HG03460 (cell line): Measurements from ENCODE around the gene EFHC1.
"Not testable (repeated sequence)": the region's sequence is repeated elsewhere in the genome, so short reads cannot be mapped to it uniquely, and the experiment has no call there.

ENCODE experiments used
- ATAC-seq: cut with Tn5 transposase; IDR thresholded peaks from one replicate; pipeline ENCODE4 v1.9.1; 2021; ENCODE audit not compliant: unreplicated experiment

EFHC1 gene

GRCh38 chr6:52419809-52420667 lies at the start of gene EFHC1:
Gene EFHC1, plus strand, starts transcription at chr6:52420342. Its CDS starts 69 bp downstream, at chr6:52420411.
- peak; percentile 93 for ATAC-seq

DNA sequence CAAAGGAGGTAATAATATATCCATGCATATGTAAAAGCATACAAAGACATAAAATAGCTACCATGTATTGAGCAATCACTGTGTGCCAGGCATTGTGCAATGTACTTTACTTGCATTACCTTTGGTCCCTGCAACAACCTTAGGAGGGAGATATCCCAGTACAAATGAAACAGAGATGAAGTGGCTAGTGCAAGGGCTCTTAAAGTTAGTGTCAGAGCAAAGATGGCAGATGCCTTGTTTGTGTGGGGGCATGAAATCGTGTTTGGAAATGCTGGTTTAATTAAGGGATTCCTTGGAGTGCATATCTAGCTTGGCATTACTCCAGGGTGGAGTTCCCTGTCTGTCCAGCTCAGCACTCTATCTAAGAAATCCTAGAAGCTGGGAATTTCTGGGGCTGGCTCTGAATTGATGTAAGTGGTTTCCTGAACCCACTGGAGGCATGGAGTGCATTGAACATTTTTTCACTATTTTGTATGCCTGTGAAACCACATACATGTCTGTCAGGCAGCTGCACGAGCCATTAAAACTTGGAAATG lies 48.4 kb upstream of the EFHC1 start:
- ATAC-seq = no peak

DNA sequence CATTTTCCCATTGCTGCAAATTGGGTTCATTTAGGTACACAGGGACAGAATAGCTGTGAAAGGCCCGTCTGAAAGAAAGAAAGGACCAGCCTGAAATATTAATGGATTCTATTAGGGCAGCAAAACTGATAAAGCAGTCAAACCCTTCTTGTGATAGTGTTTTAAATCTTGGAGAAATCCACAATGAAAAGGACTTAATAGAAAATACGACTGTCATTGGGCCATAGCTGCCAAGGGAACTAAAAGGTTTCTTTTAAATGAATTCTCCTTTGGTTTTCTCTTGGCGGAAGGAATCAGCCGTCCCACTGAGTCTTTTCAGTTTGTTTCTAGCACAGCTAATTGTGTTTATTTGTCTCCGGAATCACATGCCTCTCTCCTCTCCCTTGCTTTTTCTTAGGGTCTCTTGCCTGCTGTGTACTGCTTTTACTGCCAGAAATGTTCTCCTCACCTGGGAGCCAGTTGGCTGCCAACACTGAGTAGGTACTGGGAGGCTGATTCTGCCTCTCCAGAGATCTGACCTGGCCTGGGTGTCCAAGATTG lies 46.9 kb upstream of the EFHC1 start:
- no peak for ATAC-seq

GRCh38 chr6:52374247-52374646 lies 45.9 kb upstream of the EFHC1 start:
- ATAC-seq = no peak

DNA sequence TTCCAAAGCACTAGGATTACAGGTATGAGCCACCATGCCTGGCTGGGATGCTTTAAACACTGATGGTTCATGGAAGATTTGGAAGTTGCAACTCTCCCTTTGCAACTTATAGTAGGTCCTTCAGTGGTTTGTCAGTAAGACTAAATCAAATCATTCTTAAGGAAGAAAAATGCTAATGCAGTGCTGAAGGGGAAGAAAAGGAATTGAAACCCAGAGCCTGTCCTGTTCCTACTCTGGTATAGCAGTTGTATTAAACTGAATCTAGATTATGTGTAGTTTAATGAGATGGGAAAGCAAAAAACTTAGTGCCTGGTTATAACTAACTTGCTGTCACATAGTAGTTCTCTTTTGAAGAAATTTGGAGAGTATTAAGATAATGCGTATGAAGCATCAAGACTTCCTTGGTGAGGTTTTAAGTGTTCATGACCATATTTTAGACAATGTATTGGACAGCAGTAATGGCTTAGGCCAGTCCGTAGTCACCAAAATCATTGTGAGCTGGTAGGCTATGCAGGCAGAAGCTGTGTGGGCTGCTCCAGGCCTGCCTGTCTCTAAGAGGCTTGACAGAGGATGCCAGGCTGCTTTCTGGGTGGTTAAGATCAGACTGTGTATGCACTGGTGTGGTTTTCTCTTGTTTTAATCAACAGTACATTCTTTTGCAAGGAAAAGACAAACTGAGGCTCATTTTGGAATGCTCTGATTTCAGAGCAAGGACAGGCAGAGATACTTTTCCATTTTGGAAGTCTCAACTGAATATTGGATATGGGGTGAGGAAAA lies 44.2 kb upstream of the EFHC1 start:
- no peak for ATAC-seq

GRCh38 chr6:52376763-52377162 lies 43.4 kb upstream of the EFHC1 start:
- ATAC-seq = no peak

DNA sequence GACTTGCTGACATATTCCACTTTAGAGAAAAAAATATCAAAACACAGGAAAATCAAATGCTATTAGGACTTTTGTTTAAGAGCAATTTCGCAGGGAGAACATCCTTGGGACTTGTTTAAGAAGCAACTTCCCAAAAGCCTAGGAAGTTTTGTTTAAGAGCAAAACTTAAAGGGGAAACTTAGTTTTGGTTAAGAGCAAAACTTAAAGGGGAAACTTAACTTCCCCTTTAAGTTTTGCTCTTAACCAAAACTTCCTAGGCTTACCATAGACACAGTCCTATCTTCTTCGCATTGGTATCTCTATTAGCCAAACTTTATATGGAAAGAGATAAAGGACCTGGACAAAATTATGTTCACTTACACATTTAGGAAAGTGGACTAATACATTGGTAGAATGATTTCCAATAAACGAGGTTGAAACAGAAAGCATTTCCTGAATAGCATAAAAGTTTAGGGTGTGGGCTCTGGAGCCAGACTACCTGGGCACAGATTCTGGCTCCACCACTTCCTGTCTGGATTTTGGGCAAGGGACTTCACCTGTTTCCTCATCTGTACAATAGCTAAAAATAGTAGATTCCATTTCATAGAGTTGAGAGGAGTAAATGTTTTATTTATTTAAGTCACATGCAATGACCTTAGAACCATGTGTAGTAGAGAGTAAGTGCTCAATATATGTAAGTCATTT lies 42.5 kb upstream of the EFHC1 start:
- ATAC-seq = peak; percentile 42

DNA sequence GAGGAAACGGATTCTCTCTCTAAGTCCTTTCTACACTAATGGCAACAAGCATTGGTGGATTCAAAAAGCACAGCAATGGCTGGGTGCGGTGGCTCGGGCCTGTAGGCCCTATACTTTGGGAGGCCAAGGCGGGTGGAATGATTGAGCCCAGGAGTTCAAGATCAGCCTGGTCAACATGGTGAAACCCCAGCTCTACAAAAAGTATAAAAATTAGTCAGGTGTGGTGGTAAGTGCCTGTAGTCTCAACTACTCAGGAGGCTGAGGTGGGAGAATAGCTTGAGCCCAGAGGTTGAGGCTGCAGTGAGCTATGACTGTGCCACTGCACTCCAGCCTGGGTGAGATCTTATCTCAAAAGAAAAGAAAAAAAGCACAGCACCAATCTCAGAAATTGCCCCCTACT lies 38.9 kb upstream of the EFHC1 start:
- ATAC-seq = no peak

DNA sequence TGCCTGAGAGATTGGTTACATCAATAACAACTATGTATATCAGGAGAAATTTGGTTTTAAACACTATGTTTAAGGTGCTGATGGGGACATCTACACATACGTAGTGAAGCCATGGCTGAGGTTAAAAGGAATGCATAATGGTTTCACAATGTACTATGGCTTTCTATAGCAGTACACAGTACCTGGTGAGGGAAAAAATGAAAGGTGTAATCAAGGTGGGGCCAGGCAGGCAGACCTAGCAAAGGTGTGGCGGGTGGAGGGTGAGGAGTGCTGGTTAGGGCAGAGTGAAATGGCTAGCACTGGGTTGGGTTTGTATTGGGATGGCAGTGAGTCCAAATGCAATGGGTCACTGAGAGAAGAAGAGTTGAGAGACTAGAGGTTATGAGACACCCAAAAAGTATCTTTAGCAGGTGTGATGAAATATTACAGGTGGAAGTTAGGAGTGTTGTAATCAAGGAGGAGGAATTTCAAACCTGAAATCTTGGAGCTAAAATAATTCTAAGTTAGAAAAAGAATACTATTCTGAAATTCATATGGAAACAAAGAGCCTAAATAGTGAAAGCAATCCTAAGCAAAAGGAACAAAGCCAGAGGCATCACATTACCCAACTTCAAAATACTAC lies 35.9 kb upstream of the EFHC1 start:
- no peak for ATAC-seq

GRCh38 chr6:52385074-52385473 lies 35.1 kb upstream of the EFHC1 start:
- ATAC-seq = no peak

DNA sequence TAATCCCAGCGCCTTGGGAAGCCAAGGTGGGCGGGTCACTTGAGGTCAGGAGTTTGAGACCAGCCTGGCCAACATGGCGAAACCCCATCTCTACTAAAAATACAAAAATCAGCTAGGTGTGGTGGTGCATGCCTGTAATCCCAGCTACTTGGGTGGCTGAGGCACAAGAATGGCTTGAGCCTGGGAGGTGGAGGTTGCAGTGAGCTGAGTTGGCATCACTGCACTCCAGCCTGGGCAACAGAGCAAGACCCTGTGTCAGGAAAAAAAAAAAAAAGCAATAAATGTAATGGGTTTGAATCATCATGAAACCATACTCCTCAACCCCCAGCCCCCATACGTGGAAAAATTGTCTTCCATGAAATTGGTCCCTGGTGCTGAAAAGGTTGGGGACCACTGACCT lies 32.0 kb upstream of the EFHC1 start:
- ATAC-seq = not testable (repeated sequence)

DNA sequence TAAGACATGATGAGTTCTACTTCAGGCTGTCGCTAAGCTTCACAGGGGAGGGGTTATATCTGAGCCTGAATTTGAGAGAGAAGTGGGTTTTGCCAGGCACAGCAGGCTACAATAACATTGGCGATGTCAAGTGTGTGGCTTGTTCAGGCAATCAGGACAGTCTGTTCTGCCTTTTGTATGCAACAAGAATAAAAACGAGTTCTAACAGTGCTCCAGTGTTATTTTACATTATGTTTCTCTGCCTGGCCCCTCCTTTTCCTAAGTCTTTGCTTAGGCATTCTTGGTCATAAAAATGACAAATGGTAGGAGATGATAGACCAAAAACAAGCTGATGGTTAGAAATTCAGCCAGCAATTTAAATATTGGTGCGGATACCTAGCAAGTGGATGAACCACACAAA lies 31.4 kb upstream of the EFHC1 start:
- ATAC-seq = no peak

- ATAC-seq = no peak
These were observed 30.9 kb upstream of the EFHC1 start for GRCh38 chr6:52389264-52389625.

- peak; percentile 71 for ATAC-seq
These were observed 30.3 kb upstream of the EFHC1 start for GRCh38 chr6:52389626-52390360.

GRCh38 chr6:52390361-52390727 lies 29.8 kb upstream of the EFHC1 start:
- ATAC-seq = peak; percentile 40

GRCh38 chr6:52391599-52391998 lies 28.5 kb upstream of the EFHC1 start:
- no peak for ATAC-seq

DNA sequence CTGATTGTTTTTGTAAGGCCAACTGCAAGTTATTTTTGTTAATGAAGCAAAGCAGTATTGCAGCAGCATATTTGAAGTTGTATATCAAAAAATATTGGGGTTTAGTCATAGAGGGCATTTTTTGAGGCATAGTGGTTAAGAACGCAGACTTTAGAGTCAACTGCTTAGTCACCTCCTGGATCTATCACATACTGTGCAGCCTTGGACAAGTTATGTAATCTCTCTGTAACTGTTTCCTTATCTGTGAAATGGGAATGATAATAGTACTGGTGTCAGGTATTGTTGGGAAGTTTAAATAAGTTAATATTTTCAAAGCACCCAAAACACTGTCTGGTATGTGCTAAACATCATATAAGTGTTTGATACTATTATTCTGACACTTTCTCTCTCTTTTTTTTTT lies 27.2 kb upstream of the EFHC1 start:
- ATAC-seq = no peak

DNA sequence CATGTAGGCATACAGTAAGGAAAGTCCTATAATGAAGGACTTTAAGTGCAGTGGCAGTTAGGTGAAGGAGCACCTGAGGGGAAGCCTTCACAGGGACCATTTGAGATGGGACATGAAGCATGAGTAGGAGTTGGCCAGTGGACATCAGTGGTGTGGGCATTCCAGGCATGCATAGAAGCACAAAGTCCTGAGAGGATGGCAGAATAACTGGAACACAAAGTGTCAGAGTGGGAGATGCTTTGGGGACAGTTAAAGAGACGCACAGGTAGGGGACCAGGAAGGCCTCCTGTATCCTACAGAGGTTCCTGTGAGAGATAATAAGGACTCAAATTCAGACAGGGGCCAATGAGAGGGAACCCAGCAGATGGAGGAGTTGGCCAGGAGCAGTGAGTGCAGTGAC lies 26.4 kb upstream of the EFHC1 start:
- no peak for ATAC-seq

- ATAC-seq = peak; percentile 49
These were observed 25.9 kb upstream of the EFHC1 start for GRCh38 chr6:52394251-52394666.

GRCh38 chr6:52395969-52396368 lies 24.2 kb upstream of the EFHC1 start:
- no peak for ATAC-seq
